Measurements from ENCODE around the gene PELI2. TPM values are rescaled to one million over a fixed set of nuclear protein-coding genes. Genes with fewer than 3 reads are reported as not detected.

PELI2 gene
- total and polyA plus RNA-seq, 2 of the 4 experiments (the other 2 are of a cell fraction) = 6.0 to 36.7 TPM

DNA sequence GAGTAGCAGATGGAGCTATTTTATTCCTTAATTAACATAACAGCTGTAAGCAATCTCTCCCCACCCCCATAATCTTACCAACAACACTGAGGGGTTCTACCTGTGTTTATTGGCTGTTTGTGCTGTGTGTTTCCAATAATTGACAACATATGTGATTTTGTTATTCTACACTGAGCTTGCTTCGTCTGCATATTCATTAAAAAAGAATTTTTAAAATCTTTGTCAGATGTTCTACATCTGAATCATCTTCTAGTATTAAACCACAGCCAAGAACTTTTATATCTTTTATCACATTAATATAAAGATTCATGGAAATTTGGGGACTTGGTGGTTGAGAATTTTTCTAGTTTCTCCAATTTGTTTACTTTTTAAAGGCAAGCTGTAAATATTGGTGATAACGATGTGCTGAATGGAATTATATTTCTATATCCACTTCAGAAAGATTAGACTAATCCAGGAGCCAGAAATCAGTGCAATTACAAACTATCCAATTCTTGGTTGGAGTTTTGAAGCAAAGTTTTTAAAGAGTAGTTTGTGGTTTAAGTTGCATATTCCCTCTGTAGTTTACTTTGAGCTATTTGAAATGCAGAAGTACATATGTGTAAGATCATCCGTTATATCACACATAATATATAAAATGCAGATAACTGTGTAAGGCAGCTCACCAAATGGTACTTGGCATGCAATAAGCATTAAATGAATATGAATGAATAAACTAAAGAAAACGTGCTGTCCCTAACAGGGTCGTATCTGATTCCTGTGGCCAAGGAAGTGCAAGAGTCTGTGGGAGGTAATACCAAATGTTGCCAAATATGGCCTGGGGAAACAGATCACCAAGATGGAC lies 206.9 kb downstream of the PELI2 start:
- ATAC-seq (ENCODE audit: low read depth) (peak; percentile 74), DNase-seq (peak; percentile 57)
- peak overlapping the region; percentile 96 for H3K23ac ChIP-seq (ENCODE audit: low read depth, low read length)
- no peaks in the 10 kb centered on the region for H3K9me3 ChIP-seq (ENCODE audit: control insufficient read depth, insufficient read depth, low read length)
- peak overlapping the region; percentile 82 for H2BK5ac ChIP-seq (ENCODE audit: low read depth, low read length, poor library complexity, severe bottlenecking)
- CTCF ChIA-PET = interaction anchor here (0.6 to 2.6 kb wide), 5 partner anchors 9 to 149 kb away, joined by 3 to 9 read pairs (median 4); no protein-coding TSS in a partner anchor
- H2BK120ac ChIP-seq (ENCODE audit: low read depth, low read length) = peak overlapping the region; percentile 98
- peak overlapping the region; percentile 93 for H3K27ac ChIP-seq (ENCODE audit: insufficient read depth, low read length)
- H3K9ac ChIP-seq (ENCODE audit: low read depth, low read length) = no peak overlapping the region; the same call in 1 of the 2 replicates
- peak overlapping the region; percentile 95; the same call in 2 of the 3 replicates for H2BK15ac ChIP-seq (ENCODE audit: low read depth, low read length)
- intact Hi-C loops (cut with micrococcal nuclease) (no loop called here), in situ Hi-C loops (cut with MboI; ENCODE audit: low sequenced_read_pairs) (loop anchor here (25.0 kb wide), 1 partner anchor 888 kb away; the partner anchor contains the start of gene TBPL2), dilution Hi-C loops (cut with HindIII; ENCODE audit: low sequenced_read_pairs, unreplicated experiment) (no loop called here)
- H2BK20ac ChIP-seq (ENCODE audit: low read depth, low read length) = peak overlapping the region; percentile 99
- peak overlapping the region; percentile 67 for H3K56ac ChIP-seq (ENCODE audit: extremely low read depth, insufficient read depth, low read length)
- H3K14ac ChIP-seq (replicated peaks; ENCODE audit: low read depth, low read length) = peak overlapping the region; percentile 93
- H3K4me1 ChIP-seq (ENCODE audit: control insufficient read depth, insufficient read depth, low read length) = peaks cover 22% of the 10 kb centered on the region
- no TSS peak for BruUV-seq (replicated peaks)
- no peak overlapping the region for H3K4me3 ChIP-seq (ENCODE audit: insufficient read depth, low read depth, low read length)
- H3K4ac ChIP-seq (ENCODE audit: low read depth, low read length) = peak overlapping the region; percentile 99
- H4K91ac ChIP-seq (ENCODE audit: insufficient read depth, low read depth, low read length) = peak overlapping the region; percentile 99
- H4K5ac ChIP-seq (ENCODE audit: low read depth, low read length) = peak overlapping the region; percentile 80
- peak overlapping the region; percentile 66 for H2AFZ ChIP-seq (replicated peaks; ENCODE audit: low read length, poor library complexity)
- peak overlapping the region; percentile 81 for H3K4me2 ChIP-seq (ENCODE audit: low read depth, low read length)
- H2AK5ac ChIP-seq (ENCODE audit: low read depth, low read length) = peak overlapping the region; percentile 95; the same call in 1 of the 2 replicates
- H4K8ac ChIP-seq (ENCODE audit: low read depth in 2 of 2, low read length in 2 of 2) = peak overlapping the region; percentile 84 to 97
- no peaks in the 10 kb centered on the region for H3K27me3 ChIP-seq (ENCODE audit: control insufficient read depth, insufficient read depth, low read length)
- H4K20me1 ChIP-seq (ENCODE audit: insufficient read depth, low read length) = no peaks in the 10 kb centered on the region
- WGBS, 2 experiments (ENCODE audit: extremely low coverage in 2 of 2, insufficient read length in 1 of 2) = no CpG with 5 or more reads among the region's 5 CpGs
- H3K9me1 ChIP-seq (ENCODE audit: insufficient read depth, low read length) = peaks cover 9% of the 10 kb centered on the region
- TF ChIP-seq MAFK (IDR thresholded peaks at IDR 0.05; ENCODE audit: low read depth, low read length) (no peak), SMC3 (IDR thresholded peaks at IDR 0.05; ENCODE audit: low read depth, low read length) (no peak), CEBPB (IDR thresholded peaks at IDR 0.05; ENCODE audit: low read depth, low read length) (peak; percentile 37; the same call in 1 of the 2 replicates), BHLHE40 (IDR thresholded peaks at IDR 0.05; ENCODE audit: low read depth, low read length) (no peak)
- H3K18ac ChIP-seq (ENCODE audit: low read depth, low read length) = peak overlapping the region; percentile 98
- no peaks in the 10 kb centered on the region for H3K36me3 ChIP-seq (ENCODE audit: control insufficient read depth, insufficient read depth, low read length)
- POLR2A ChIA-PET (ENCODE audit: unreplicated experiment) = interaction anchor here (1.5 kb wide), 1 partner anchor 9 kb away, joined by 3 read pairs; no protein-coding TSS in a partner anchor
- peak overlapping the region; percentile 1 for H2AK9ac ChIP-seq (replicated peaks; ENCODE audit: low read depth, low read length, poor library complexity)
- no peaks in the 10 kb centered on the region for H3K79me1 ChIP-seq (ENCODE audit: low read depth in 1 of 2, low read length in 2 of 2)
